LNCaP clone FGC (cell line): ENCODE results near the gene PTPRE.
"Not testable (repeated sequence)": the region's sequence is repeated elsewhere in the genome, so short reads cannot be mapped to it uniquely, and the experiment has no call there.

Experiments used
- DNase-seq: peaks from one replicate; pipeline ENCODE4 v3.0.0-alpha.2; 2011; ENCODE audit warnings: low read depth
- H3K4me3 ChIP-seq: 2 replicates; pipeline ENCODE4 v1.5.1; 2011; ENCODE audit warnings: mild to moderate bottlenecking, low read depth, low read length, control low read depth
- CTCF ChIP-seq: IDR thresholded peaks from 2 replicates; pipeline ENCODE4 v1.5.1; 2012; ENCODE audit warnings: mild to moderate bottlenecking; ENCODE audit not compliant: control insufficient read depth, insufficient read depth; ENCODE audit errors: extremely low read depth

Gene PTPRE

GRCh38 chr10:128087146-128087883, 180.4 kb downstream of the PTPRE start:
- DNase-seq: no peak
- no peak overlapping the region for H3K4me3 ChIP-seq
- peak; percentile 15; the same call in 1 of the 2 replicates for TF ChIP-seq CTCF

GRCh38 chr10:128087884-128088709, 181.2 kb downstream of the PTPRE start:
- H3K4me3 ChIP-seq: no peak overlapping the region
- peak; percentile 40; the same call in 1 of the 2 replicates for TF ChIP-seq CTCF
- no peak for DNase-seq

- no peak overlapping the region for H3K4me3 ChIP-seq
- no peak for TF ChIP-seq CTCF
- no peak for DNase-seq
Observed at GRCh38 chr10:128091636-128092210, 184.8 kb downstream of the PTPRE start.

- no peak for TF ChIP-seq CTCF
- H3K4me3 ChIP-seq: no peak overlapping the region
- no peak for DNase-seq
Observed at GRCh38 chr10:128092454-128092853, 185.6 kb downstream of the PTPRE start.

GRCh38 chr10:128094596-128094995, 187.7 kb downstream of the PTPRE start:
- not testable (repeated sequence) for H3K4me3 ChIP-seq, DNase-seq

- TF ChIP-seq CTCF: no peak
- H3K4me3 ChIP-seq: no peak overlapping the region
- DNase-seq: no peak
Observed at GRCh38 chr10:128095027-128095752, 188.3 kb downstream of the PTPRE start.
